GF-D8 (cell line): ENCODE data around the gene MYADM.
"Not testable (repeated sequence)": the region's sequence is repeated elsewhere in the genome, so short reads cannot be mapped to it uniquely, and the experiment has no call there.

Experiments
- DNase-seq: peaks from one replicate; lab custom pipeline; 2025; lab: John Stamatoyannopoulos, UW

Gene MYADM, protein sequence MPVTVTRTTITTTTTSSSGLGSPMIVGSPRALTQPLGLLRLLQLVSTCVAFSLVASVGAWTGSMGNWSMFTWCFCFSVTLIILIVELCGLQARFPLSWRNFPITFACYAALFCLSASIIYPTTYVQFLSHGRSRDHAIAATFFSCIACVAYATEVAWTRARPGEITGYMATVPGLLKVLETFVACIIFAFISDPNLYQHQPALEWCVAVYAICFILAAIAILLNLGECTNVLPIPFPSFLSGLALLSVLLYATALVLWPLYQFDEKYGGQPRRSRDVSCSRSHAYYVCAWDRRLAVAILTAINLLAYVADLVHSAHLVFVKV

DNA sequence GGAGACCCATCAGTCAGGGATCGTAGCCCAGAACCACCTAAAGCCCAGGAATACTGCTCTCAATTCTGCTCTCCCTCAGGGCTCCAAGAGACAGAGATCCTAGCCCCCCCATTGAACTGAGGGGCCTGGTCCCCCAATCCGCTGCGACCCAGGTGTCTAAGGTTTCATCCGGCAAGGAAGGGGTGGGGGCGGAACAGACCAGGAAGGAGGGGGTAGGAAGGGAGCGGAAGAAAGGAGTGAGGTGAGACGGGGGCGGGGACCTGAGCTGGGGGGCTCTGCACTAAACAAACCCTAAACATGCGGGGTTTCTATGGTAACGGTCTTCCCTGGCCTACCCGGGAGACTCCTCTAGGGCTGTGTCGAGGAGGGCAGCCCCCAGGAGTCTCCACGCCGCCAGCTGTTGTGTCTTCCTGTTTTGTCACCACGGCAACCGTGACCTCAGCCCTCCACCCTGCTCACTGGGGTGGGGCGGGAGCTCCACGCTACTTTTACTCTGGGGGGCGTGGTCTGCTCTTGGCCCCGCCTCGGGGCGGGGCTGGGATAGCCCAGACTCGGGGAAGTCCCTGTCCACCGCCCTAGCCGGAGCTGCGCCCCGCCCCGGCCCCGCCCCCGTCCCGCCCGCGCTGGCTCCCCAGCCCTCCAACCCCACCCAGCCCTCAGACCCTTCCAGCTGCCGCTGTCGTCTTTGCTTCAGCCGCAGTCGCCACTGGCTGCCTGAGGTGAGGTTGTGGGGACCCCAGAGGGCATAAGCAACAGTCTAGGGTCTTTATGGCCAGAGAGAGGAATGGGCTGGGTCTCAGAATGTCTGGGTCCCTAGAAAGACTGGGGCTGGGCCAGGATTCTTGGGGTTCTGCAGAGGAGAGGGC is at the start of gene MYADM:
Gene MYADM, plus strand, starts transcription at position 659 of the 866 bp plus-strand sequence. CDS start 5,647 bp downstream, outside the sequence.
- DNase-seq, result peak; percentile 95

DNA sequence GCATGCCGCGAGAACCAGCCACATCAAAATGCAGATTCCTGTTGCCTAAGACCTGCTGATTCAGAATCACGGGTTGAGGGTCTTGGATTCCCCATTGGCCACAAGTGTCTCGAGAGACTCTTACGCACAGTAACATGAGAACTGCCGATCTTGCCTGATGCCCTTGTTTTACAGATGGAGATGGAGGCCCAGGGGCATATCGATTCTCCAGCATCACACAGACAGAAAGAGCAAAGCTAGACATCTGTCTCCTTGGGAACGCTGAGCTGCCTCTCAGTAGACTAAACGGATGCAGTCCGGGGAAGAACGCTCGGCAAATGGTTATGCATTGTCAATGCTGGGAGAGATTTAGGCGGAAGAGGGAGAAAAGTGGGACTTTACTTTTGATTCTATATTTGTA is 48.9 kb upstream of the MYADM start:
- DNase-seq, result no peak

DNA sequence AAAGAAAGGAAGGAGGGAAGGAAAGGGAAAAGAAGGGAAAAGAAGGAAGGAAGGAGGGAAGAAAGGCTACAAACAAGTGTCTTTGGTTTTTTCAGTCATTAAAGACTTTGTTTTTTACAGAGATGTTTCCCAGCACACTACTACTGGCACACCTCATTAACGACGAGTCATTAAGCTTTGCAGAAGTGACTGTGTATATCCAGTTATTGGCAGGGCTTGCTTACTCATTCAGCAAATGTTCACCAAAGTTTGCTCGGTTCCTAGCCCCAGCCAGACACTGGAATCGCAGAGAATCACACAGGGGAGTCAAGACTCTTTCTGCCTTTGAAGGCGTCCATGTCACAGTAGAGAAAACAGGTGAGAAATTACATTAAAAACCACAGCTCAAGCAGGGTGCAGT is 47.8 kb upstream of the MYADM start:
- DNase-seq, result no peak

DNA sequence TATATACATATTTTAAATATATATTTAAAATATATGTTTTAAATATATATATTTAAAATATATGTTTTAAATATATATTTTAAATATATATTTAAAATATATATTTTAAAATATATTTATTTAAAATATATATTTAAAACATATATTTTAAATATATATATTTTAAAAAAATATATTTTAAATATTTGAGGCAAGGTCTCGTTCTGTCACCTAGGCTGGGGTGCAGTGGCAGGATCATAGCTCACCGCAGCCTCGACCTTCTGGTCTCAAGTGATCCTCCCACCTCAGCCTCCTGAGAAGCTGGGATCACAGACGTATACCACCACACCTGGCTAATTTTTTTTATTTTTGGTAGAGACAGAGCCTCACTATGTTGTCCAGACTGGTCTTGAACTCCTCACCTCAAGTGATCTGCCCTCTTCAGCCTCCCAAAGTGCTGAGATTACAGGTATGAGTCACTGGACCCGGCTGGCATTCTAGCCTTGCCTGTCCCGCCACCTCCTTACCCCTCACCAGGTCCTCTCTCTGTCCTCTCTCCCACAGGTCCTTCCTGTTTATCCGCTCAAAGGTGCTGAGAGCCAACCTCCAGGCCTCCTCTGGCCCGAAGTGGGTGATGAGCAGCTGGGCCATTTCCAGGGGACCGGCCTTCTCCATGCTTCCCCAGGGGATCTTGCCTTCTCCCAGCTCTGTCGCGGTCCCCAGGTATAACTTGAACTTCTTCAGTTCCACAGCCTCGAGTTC is 44.1 kb upstream of the MYADM start:
- DNase-seq, result no peak

DNA sequence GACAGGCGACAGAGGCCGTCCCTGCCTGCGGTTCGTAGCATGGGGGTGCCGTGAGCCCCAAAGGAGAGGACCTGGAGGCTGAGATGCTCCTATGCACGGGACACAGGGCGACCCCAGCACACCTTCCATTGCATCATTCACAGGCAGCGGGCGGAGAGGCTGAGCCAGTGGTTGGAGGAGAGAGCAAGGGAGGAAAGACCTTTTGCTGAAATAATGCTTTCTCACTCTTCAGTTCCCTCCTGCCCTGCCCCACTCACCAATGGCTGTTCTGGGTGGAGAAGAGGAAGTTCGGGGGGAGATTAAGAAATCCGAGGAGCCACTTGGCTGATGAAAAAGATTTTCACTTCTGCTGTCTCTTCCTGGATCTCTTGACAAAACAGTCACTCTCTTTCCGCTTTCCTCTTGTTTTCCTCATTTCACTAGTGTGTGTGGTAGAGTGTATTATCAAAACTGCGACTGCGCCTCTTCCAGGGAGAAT is 43.5 kb upstream of the MYADM start, which contains the start of gene NLRP12:
Gene NLRP12, minus strand, starts transcription at position 181 of the 478 bp plus-strand sequence. Its CDS starts 140 bp downstream, at position 41.
- DNase-seq, result peak; percentile 96

DNA sequence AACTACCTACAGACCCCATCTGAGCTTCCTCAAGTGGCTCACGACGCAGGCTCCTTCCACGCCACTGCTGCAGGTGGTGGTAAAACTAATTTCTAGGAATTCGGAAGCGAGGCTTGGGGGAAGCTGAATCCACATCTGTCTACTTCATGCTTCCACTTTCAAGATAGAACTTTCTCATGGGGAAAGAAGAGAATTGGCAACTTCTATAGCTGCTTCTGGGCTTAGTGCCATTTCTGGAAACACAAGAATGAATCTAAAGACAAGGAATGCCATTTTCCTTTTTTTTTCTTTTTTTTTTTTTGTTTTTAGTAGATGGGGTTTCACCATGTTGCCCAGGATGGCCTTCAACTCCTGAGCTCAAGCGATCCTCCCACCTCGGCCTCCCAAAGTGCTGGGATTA is 40.8 kb upstream of the MYADM start:
- no peak for DNase-seq

DNA sequence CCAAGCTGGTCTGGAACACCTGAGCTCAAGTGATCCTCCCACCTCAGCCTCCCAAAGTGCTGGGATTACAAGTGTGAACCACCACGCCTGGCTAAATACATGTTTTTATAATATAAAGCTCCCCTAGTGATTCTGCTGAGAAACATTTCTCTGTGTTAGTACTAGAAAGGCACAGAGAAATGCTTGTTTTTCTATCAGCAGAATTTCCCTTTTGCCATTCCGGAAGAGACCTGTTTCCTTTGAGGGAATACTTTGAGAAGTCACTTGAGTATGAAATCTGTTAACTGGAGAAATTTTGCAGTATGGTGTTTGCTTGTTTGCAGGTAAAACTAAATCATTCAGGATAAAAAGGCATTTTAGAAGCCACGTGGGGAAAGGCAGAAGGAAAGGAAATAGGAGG is 39.2 kb upstream of the MYADM start:
- DNase-seq, result no peak

DNA sequence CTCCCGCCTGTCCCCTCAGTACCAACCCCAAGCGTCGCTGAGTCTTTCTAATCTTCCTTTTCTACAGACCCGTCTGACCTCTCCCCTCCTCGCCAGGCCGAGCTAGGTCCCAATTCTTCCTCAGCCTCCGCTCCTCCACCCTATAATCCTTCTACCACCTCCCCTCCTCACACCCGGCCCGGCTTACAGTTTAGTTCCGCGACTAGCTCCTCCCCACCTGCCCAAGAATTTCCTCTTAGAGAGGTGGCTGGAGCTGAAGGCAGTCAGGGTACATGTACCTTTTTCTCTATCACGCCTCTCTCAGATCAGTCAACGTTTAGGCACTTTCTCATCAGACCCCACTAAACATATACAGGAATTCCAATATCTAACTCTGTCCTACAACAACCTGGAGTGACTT is 34.8 kb upstream of the MYADM start:
- DNase-seq, result not testable (repeated sequence)

DNA sequence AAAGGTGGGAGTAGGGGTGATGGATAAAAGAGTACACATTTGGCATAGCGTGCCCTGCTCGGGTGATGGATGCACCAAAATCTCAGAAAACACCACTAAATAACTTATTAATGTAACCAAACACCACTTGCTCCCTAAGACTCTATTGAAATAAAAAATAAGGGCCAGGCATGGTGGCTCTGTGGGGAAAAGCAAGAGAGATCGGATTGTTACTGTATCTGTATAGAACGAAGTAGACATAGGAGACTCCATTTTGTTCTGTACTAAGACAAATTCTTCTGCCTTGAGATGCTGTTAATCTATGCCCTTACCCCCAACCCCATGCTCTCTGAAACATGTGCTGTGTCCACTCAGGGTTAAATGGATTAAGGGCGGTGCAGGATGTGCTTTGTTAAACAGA is 29.2 kb upstream of the MYADM start:
- not testable (repeated sequence) for DNase-seq

DNA sequence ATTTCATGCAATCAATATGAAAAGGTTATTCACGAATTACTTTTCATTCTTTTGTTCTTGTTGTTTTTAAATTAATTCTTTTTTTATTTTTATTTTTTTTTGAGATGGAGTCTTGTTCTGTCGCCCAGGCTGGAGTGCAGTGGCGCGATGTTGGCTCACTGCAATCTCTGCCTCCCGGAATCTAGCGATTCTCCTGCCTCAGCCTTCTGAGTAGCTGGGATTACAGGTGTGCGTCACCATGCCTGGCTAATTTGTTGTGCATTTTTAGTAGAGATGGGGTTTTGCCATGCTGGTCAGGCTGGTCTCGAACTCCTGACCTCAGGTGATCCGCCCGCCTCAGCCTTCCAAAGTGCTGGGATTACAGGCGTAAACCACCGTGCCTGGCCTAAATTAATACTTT is 27.4 kb upstream of the MYADM start:
- DNase-seq, result not testable (repeated sequence)

DNA sequence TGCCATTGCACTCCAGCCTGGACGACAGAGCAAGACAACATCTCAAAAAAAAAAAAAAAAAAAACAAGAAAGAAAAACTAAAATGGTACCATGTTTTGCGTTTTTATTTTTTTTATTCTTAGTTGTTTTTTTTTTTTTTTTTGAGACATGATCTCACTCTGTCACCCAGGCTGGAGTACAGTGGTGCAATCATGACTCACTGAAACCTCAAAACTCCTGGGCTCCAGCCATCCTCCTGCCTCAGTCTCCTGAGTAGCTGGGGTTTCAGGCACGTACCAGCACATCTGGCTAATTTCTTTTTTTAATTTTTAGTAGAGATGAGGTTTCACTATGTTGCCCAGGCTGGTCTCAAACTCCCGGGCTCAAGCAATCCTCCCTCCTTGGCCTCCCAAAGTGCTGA is 26.8 kb upstream of the MYADM start:
- DNase-seq, result not testable (repeated sequence)

DNA sequence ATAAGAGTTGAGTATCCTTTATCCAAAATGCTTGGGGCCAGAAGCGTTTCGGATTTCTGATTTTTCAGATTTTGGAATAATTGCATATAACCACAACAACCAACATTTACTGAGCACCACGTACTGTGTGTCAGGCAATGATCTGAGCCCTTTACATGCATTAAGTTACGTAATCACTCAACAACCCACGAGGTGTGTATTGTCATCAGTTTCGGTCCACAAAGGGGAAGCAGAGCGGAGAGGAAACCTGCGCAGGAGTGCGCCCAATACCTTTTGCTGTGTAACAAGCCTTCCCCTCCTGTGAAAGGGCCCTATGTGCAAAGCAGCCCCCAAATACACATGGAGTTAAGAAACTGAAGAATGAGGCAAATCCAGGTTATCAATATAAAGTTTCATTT is 22.8 kb upstream of the MYADM start:
- DNase-seq, result no peak

DNA sequence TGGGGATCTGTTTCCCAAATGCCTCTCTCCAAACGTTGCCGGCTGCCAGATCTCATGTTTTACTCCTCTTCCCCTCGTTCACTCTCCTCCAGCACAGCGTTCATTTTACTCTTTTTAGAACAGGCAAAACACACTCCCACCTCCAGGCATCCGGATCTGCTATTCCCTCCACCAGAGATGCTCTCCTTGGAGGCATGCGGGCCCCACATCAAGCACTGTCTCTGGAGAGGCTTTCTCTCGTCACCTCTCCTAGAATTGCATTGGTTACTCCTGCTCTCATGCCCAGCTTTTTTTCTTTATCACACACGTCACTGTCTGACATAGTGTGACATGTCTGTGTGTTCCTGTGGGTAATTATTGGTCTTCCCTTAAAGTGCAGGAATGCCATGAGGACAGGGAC is 20.1 kb upstream of the MYADM start:
- DNase-seq, result no peak

DNA sequence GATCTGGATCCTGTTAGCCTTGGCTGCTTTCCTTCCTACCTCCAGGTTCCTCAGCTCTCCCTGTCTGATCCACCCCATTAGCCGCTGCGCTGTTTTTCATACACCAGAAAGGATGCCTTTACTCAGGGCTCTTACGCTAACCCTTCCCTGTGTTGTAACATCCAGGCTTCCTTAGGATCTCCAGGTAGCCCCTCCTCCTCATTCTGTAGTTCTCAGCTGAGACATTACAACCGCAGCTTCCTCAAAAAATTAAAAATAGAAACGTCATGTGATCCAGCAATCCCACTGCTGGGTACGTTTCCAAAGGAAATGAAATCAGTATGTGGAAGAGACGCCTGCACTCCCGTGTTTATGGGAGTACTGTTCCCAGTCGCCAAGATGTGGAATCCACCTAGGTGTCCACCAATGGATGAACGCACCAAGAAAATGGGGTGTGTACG is 18.4 kb upstream of the MYADM start:
- DNase-seq, result peak; percentile 29

DNA sequence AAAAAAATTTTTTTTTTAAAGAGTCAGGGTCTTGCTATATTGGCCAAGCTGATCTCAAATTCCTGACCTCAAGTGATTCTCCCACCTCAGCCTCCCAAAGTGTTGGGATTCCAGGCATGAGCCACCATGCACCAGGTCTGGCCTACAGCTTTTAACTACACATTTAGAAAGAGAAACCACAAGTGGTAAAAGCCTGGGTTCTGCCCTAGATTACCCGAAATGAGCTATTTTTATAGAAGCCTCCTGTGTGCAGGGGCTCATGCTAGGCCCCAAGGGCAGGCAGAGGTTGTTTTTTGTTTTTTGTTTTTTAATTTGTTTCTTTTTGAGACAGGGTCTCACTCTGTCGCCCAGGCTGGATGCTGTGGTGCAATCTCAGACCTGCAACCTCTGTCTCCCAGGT is 14.0 kb upstream of the MYADM start:
- DNase-seq, result no peak

DNA sequence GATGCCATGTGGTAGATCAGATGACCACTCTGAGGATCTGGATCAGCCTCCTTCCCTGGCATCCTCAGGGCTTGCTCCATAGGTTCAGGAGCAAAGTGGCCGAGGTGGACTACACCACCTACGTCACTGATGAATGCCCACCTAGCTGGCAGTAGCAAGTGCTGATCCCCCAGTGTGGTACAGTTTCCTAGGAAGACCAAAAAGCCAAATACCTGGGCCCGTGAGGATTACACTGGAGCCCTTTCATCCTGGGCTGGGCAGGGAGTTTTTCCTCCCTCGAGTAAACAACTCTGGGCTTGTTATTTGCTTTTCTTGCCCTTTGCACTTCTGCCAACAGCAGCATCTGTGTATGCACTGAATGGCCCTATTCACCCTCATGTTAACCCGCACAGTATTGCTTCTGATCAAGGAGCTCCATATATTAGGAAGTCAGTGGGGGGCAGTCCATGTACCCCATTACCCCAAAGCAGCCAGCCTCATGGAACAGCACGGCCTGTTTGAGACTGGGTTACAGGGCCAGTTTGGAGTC is 3.3 kb upstream of the MYADM start:
- no peak for DNase-seq

DNA sequence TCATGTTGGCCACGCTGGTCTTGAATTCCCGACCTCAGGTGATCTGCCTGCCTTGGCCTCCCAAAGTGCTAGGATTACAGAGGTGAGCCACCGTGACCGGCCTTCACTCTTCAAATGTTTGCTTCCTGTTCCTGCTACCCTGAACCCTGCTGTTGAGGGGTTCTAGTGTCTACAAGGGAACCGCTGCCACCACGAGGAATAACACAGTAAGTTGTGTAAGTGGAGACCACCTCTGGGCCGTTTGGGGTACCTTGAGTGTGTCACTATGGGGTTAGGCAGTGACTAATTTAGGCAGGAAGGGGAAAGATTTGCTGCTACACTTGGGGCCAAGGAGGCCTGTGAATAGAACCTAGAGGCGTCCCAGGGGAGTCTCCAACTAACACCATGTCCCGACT is 2.2 kb upstream of the MYADM start:
- DNase-seq, result no peak

DNA sequence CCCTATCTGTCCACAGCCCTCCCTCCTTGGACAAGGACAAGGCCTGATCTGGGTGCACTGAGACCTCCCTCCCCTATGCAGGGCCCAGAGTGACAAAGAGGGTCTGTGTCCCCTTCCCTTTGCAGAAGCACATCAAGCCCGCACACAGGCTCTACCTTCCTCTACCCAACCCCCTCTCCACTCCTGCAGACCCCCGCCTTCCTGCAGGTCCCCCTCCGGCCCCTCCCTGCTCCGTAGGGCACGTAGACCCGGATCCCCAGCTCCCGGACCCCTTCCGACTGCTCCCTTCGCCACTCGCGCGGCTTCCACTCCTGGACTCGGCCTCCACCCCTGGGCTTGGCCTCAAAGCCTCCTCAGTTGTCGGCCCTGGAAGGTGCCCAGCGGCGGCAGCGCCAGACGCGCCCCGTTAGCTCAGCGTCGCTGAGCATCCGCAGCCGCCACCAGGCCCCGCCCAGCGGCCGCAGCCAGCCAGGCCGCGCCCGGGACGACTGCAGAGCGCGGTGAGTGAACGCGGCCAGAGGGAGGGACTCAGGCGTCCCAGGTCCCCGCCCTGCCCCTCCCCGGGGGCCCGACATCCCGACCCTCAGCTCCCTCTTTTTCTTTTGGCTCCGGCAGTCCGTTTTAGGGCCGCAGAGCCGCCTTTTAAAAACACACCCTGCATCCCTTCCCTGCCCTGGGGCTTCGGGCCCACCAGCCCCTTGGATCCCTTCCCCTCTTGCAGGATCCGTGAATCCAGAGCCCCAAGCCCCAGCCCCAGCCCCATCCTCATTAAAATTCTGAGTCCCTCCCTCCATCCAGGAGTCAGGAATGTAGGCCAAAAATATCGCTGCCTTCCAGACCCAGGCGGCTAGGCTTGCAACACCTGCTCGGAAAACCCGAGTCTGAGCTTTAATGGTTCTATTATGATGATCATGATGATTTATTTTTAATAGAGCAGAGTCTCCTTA is 1.5 kb upstream of the MYADM start:
- DNase-seq, result no peak

DNA sequence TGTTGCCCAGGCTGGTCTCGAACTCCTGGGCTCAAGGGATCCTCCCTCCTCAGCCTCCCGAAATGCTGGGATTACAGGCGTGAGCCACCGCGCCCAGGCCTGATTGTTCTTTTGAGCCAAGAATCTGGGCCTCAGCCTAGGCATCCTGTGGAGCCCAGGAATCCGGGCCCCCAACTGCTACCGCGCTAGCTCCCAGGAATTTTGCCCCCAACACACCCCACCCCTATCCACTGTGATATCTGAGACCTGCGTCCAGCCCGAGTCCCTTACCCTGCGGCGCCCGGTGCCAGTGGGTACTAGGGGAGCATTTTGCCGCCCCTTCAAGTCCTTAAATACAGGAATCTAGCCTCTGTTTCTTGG is 838 bp upstream of the MYADM start:
- no peak for DNase-seq

DNA sequence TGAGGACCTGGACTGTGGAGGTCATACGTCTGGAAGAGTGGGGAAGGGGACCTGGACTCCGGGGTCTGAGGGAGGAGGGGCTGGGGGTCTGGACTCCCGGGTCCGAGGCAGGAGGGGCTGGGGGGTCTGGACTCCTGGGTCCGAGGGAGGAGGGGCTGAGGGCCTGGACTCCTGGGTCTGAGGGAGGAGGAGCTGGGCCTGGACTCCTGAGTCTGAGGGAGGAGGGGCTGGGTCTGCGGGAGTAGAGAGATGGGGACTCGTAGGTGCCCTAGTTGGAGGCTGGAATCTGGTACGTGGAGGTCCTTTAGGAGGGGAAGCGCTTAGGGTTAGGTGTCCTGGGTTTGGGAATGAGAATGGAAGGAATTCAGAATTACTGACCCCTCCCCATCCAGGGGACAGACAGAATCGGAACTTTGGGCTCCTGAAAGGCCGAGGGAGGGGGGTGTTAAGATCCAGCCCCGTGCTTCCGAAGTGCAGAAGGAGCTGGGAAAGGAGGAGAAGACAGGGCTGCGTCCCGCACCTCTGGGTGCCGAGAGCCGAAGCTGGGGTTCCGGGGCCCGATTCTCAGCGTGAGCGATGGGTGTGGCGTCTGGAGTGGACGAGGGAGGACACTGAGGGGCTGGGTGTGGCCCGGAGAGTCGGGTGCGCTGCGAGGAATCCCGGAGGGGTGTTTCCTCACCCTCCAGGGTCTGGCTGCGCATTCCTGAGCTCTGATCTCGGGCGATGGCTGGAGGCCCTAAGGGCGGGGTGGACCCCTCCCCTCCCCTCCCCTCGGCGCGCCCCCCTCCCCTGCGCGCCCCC is 608 bp downstream of the MYADM start:
- DNase-seq, result no peak
